ENCODE results near the gene RASSF1. TPM values are rescaled to one million over a fixed set of nuclear protein-coding genes. Genes with fewer than 3 reads are reported as not detected.

The RASSF1 gene
- total and polyA plus RNA-seq, 2 of the 13 experiments (the other 11 are each of a cell fraction or from before 2014, with no cell fraction given) = 10.2 to 27.5 TPM

GRCh38 chr3:50327943-50328691 lies 12.5 kb downstream of the RASSF1 start, which contains the start of gene TUSC2 (continued):
- TF ChIP-seq NCOR1 (IDR thresholded peaks at IDR 0.05; ENCODE audit: borderline replicate concordance, low read length) (no peak), CBX5 (CRISPR knock-in tag; IDR thresholded peaks at IDR 0.05; ENCODE audit: borderline replicate concordance) (no peak; the same call in 1 of the 2 replicates), NR1H2 (CRISPR knock-in tag; IDR thresholded peaks at IDR 0.05; ENCODE audit: borderline replicate concordance, low read depth) (no peak), ZBTB7A (CRISPR knock-in tag; IDR thresholded peaks at IDR 0.05) (no peak), FOXP4 (CRISPR knock-in tag; IDR thresholded peaks at IDR 0.05) (peak; percentile 40; the same call in 1 of the 2 replicates), ZNF414 (CRISPR knock-in tag; IDR thresholded peaks at IDR 0.05) (peak; percentile 30; the same call in 1 of the 2 replicates), IRF1 (CRISPR knock-in tag; IDR thresholded peaks at IDR 0.05; ENCODE audit: low read depth) (no peak), FOXA3 (CRISPR knock-in tag; IDR thresholded peaks at IDR 0.05) (peak; percentile 20; the same call in 1 of the 2 replicates), MYPOP (CRISPR knock-in tag; IDR thresholded peaks at IDR 0.05) (no peak), ZHX2 (IDR thresholded peaks at IDR 0.05; ENCODE audit: low read depth) (0 out of 2 replicates have a peak, but pooled peaks have one; percentile 21), ZHX2 (CRISPR knock-in tag; IDR thresholded peaks at IDR 0.05; ENCODE audit: borderline replicate concordance) (0 out of 2 replicates have a peak, but pooled peaks have one; percentile 60), KAT2B (IDR thresholded peaks at IDR 0.05; ENCODE audit: borderline replicate concordance, low read depth, low read length) (no peak), ZNF367 (CRISPR knock-in tag; IDR thresholded peaks at IDR 0.05; ENCODE audit: borderline replicate concordance) (no peak), RAD51 (IDR thresholded peaks at IDR 0.05; ENCODE audit: borderline replicate concordance) (no peak), TP53 (CRISPR knock-in tag; conservative IDR thresholded peaks at IDR 0.05) (0 out of 2 replicates have a peak, but pooled peaks have one; percentile 70), BHLHE40 (IDR thresholded peaks at IDR 0.05; ENCODE audit: low read length) (no peak), TMF1 (CRISPR knock-in tag; IDR thresholded peaks at IDR 0.05; ENCODE audit: low read depth) (peak; percentile 57; the same call in 1 of the 2 replicates), TEAD3 (CRISPR knock-in tag; optimal IDR thresholded peaks at IDR 0.05; ENCODE audit: borderline replicate concordance) (peak; percentile 62), ZNF124 (CRISPR knock-in tag; IDR thresholded peaks at IDR 0.05) (peak; percentile 40; the same call in 1 of the 2 replicates)
